ENCODE measurements around the gene ADAM22. TPM values are rescaled to one million over a fixed set of nuclear protein-coding genes. Genes with fewer than 3 reads are reported as not detected.

ADAM22 gene
- total and polyA plus RNA-seq, 2 experiments from 2014 or later = 2.7 to 18.7 TPM

DNA sequence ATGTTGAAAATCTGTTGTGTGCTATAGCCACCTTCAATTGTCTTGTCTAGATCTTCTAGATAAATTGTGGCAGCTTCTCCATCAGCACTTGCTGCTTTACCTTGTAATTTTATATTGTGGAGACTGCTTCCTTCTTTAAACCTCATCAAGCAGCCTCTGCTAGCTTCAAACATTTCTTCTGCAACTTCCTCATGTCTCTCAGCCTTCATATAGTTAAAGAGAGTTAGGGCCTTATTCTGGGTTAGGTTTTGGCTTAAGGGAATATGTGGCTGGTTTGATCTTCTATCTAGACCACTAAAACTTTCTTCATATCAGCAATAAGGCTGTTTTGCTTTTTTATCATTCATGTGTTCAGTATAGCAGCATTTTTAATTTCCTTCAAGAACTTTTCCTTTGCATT is 128.2 kb downstream of the ADAM22 start (continued):
- TF ChIP-seq, protein P1, sequence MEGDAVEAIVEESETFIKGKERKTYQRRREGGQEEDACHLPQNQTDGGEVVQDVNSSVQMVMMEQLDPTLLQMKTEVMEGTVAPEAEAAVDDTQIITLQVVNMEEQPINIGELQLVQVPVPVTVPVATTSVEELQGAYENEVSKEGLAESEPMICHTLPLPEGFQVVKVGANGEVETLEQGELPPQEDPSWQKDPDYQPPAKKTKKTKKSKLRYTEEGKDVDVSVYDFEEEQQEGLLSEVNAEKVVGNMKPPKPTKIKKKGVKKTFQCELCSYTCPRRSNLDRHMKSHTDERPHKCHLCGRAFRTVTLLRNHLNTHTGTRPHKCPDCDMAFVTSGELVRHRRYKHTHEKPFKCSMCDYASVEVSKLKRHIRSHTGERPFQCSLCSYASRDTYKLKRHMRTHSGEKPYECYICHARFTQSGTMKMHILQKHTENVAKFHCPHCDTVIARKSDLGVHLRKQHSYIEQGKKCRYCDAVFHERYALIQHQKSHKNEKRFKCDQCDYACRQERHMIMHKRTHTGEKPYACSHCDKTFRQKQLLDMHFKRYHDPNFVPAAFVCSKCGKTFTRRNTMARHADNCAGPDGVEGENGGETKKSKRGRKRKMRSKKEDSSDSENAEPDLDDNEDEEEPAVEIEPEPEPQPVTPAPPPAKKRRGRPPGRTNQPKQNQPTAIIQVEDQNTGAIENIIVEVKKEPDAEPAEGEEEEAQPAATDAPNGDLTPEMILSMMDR (conservative IDR thresholded peaks at IDR 0.05; ENCODE audit: low read depth in 2 of 2) = no peak

DNA sequence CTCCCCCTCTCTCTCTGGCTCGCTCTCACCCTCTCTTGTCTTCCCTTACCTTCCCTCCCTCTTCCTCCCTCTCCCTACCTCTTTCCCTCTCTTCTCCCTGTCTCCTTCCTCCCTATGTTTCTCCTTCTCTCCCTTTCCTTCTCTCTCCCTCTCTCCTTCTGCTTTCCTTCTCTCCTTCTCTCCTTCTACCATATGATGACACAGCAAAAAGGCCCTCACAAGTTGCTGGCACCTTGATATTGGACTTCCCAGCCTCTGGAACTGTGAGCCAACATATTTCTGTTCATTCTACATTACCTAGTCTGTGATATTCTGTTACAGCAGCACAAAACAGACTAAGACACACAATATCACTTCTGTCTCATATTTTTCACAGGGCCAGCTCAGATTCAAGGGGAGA is 135.0 kb downstream of the ADAM22 start:
- Mint-ChIP-seq H3K27ac (no peak overlapping the region), H3K4me1 (peaks cover 13% of the 10 kb centered on the region), H3K36me3 (ENCODE audit: low read depth) (no peaks in the 10 kb centered on the region; the same call in 2 of the 3 replicates), H3K9me3 (no peaks in the 10 kb centered on the region), H3K27me3 (ENCODE audit: insufficient read depth, low read depth, poor library complexity) (peaks cover 2% of the 10 kb centered on the region), H3K4me3 (no peak overlapping the region)
- Histone ChIP-seq H2AFZ (no peak overlapping the region), H3K9me2 (ENCODE audit: insufficient read depth) (no peaks in the 10 kb centered on the region; the same call in 1 of the 2 replicates), H4K20me1 (replicated peaks; ENCODE audit: insufficient read depth) (no peaks in the 10 kb centered on the region), H3K36me3 (ENCODE audit: insufficient read depth) (no peaks in the 10 kb centered on the region), H3K79me2 (replicated peaks; ENCODE audit: insufficient read depth) (no peaks in the 10 kb centered on the region), H3K27me3 (ENCODE audit: insufficient read depth) (no peaks in the 10 kb centered on the region), H3F3A (replicated peaks; ENCODE audit: low read depth) (no peaks in the 10 kb centered on the region), H3K4me1 (ENCODE audit: insufficient read depth) (peaks cover 4% of the 10 kb centered on the region; the same call in 1 of the 2 replicates), H3K4me3 (no peak overlapping the region), H3K27ac (ENCODE audit: low read depth) (no peak overlapping the region), H3K4me2 (no peak overlapping the region)
- ATAC-seq (no peak), DNase-seq (ENCODE audit: low spot score) (no peak)
- TF ChIP-seq CREB1 (CRISPR knock-in tag; IDR thresholded peaks at IDR 0.05; ENCODE audit: low read depth) (no peak), NANOG (IDR thresholded peaks at IDR 0.05; ENCODE audit: borderline replicate concordance) (no peak), POLR2AphosphoS5 (IDR thresholded peaks at IDR 0.05; ENCODE audit: low read depth) (no peak), STAT1 (IDR thresholded peaks at IDR 0.05; ENCODE audit: unreplicated experiment) (no peak), EZH2 (IDR thresholded peaks at IDR 0.05; ENCODE audit: low read depth, unreplicated experiment) (no peak), JUNB (IDR thresholded peaks at IDR 0.05; ENCODE audit: unreplicated experiment) (no peak)
- TF ChIP-seq, protein P1 (conservative IDR thresholded peaks at IDR 0.05; ENCODE audit: low read depth in 2 of 2) = no peak
- TF ChIP-seq, protein P2, sequence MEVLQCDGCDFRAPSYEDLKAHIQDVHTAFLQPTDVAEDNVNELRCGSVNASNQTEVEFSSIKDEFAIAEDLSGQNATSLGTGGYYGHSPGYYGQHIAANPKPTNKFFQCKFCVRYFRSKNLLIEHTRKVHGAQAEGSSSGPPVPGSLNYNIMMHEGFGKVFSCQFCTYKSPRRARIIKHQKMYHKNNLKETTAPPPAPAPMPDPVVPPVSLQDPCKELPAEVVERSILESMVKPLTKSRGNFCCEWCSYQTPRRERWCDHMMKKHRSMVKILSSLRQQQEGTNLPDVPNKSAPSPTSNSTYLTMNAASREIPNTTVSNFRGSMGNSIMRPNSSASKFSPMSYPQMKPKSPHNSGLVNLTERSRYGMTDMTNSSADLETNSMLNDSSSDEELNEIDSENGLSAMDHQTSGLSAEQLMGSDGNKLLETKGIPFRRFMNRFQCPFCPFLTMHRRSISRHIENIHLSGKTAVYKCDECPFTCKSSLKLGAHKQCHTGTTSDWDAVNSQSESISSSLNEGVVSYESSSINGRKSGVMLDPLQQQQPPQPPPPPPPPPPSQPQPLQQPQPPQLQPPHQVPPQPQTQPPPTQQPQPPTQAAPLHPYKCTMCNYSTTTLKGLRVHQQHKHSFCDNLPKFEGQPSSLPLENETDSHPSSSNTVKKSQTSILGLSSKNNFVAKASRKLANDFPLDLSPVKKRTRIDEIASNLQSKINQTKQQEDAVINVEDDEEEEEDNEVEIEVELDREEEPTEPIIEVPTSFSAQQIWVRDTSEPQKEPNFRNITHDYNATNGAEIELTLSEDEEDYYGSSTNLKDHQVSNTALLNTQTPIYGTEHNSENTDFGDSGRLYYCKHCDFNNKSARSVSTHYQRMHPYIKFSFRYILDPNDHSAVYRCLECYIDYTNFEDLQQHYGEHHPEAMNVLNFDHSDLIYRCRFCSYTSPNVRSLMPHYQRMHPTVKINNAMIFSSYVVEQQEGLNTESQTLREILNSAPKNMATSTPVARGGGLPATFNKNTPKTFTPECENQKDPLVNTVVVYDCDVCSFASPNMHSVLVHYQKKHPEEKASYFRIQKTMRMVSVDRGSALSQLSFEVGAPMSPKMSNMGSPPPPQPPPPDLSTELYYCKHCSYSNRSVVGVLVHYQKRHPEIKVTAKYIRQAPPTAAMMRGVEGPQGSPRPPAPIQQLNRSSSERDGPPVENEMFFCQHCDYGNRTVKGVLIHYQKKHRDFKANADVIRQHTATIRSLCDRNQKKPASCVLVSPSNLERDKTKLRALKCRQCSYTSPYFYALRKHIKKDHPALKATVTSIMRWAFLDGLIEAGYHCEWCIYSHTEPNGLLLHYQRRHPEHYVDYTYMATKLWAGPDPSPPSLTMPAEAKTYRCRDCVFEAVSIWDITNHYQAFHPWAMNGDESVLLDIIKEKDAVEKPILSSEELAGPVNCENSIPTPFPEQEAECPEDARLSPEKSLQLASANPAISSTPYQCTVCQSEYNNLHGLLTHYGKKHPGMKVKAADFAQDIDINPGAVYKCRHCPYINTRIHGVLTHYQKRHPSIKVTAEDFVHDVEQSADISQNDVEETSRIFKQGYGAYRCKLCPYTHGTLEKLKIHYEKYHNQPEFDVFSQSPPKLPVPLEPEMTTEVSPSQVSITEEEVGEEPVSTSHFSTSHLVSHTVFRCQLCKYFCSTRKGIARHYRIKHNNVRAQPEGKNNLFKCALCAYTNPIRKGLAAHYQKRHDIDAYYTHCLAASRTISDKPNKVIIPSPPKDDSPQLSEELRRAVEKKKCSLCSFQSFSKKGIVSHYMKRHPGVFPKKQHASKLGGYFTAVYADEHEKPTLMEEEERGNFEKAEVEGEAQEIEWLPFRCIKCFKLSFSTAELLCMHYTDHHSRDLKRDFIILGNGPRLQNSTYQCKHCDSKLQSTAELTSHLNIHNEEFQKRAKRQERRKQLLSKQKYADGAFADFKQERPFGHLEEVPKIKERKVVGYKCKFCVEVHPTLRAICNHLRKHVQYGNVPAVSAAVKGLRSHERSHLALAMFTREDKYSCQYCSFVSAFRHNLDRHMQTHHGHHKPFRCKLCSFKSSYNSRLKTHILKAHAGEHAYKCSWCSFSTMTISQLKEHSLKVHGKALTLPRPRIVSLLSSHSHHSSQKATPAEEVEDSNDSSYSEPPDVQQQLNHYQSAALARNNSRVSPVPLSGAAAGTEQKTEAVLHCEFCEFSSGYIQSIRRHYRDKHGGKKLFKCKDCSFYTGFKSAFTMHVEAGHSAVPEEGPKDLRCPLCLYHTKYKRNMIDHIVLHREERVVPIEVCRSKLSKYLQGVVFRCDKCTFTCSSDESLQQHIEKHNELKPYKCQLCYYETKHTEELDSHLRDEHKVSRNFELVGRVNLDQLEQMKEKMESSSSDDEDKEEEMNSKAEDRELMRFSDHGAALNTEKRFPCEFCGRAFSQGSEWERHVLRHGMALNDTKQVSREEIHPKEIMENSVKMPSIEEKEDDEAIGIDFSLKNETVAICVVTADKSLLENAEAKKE (CRISPR knock-in tag; IDR thresholded peaks at IDR 0.05) = no peak
- TF ChIP-seq, protein P3, sequence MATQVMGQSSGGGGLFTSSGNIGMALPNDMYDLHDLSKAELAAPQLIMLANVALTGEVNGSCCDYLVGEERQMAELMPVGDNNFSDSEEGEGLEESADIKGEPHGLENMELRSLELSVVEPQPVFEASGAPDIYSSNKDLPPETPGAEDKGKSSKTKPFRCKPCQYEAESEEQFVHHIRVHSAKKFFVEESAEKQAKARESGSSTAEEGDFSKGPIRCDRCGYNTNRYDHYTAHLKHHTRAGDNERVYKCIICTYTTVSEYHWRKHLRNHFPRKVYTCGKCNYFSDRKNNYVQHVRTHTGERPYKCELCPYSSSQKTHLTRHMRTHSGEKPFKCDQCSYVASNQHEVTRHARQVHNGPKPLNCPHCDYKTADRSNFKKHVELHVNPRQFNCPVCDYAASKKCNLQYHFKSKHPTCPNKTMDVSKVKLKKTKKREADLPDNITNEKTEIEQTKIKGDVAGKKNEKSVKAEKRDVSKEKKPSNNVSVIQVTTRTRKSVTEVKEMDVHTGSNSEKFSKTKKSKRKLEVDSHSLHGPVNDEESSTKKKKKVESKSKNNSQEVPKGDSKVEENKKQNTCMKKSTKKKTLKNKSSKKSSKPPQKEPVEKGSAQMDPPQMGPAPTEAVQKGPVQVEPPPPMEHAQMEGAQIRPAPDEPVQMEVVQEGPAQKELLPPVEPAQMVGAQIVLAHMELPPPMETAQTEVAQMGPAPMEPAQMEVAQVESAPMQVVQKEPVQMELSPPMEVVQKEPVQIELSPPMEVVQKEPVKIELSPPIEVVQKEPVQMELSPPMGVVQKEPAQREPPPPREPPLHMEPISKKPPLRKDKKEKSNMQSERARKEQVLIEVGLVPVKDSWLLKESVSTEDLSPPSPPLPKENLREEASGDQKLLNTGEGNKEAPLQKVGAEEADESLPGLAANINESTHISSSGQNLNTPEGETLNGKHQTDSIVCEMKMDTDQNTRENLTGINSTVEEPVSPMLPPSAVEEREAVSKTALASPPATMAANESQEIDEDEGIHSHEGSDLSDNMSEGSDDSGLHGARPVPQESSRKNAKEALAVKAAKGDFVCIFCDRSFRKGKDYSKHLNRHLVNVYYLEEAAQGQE (IDR thresholded peaks at IDR 0.05; ENCODE audit: unreplicated experiment) = no peak
- TF ChIP-seq, protein P4, sequence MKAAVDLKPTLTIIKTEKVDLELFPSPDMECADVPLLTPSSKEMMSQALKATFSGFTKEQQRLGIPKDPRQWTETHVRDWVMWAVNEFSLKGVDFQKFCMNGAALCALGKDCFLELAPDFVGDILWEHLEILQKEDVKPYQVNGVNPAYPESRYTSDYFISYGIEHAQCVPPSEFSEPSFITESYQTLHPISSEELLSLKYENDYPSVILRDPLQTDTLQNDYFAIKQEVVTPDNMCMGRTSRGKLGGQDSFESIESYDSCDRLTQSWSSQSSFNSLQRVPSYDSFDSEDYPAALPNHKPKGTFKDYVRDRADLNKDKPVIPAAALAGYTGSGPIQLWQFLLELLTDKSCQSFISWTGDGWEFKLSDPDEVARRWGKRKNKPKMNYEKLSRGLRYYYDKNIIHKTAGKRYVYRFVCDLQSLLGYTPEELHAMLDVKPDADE (IDR thresholded peaks at IDR 0.05) = no peak

Data from GM23338 (cell line).